ENCODE measurements around the gene MLANA.

MLANA gene

DNA sequence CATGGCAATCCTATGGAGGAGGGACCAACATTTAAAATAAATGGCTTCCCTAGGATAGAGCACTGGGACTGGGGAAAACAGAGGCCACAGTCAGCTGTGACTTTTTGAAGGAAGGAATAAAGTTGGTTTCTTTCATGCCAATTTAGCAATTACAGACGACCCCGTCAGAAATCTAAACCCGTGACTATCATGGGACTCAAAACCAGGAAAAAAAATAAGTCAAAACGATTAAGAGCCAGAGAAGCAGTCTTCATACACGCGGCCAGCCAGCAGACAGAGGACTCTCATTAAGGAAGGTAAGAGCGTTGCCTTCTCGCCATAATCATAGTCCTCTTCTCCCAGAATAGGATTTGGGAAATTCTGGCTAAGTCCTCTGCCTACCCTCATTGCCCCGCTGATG is at the start of gene MLANA:
Gene MLANA (plus strand): TSS at position 249 of the 400 bp plus-strand sequence. CDS start 1,586 bp downstream, outside the sequence.
- no peak within 1 kb of the TSS for H3K27ac ChIP-seq (ENCODE audit: low read depth, low read length)
- no peak within 1 kb of the TSS for H3K4me3 ChIP-seq (ENCODE audit: low read depth, low read length)
- H3K9me3 ChIP-seq (ENCODE audit: control insufficient read depth, insufficient read depth, low read length) = no peaks in the 10 kb centered on the region
- H3K27me3 ChIP-seq (ENCODE audit: control insufficient read depth, insufficient read depth, low read length) = no peaks in the 10 kb centered on the region
- no peaks in the 10 kb centered on the region for H3K36me3 ChIP-seq (ENCODE audit: control insufficient read depth, insufficient read depth, low read length)
- no peak within 1 kb of the TSS for H3K9ac ChIP-seq (ENCODE audit: low read depth, low read length)
- no peaks in the 10 kb centered on the region for H3K4me1 ChIP-seq (ENCODE audit: control insufficient read depth, insufficient read depth, low read length)

- Histone ChIP-seq H3K9me3 (ENCODE audit: control insufficient read depth, insufficient read depth, low read length) (no peaks in the 10 kb centered on the region), H3K4me1 (ENCODE audit: control insufficient read depth, insufficient read depth, low read length) (peaks cover 15% of the 10 kb centered on the region), H3K9ac (ENCODE audit: low read depth, low read length) (no peak overlapping the region), H3K4me3 (ENCODE audit: low read depth, low read length) (no peak overlapping the region), H3K27ac (ENCODE audit: low read depth, low read length) (no peak overlapping the region), H3K36me3 (ENCODE audit: control insufficient read depth, insufficient read depth, low read length) (no peaks in the 10 kb centered on the region), H3K27me3 (ENCODE audit: control insufficient read depth, insufficient read depth, low read length) (no peaks in the 10 kb centered on the region)
Measured at GRCh38 chr9:5841771-5842573, 48.7 kb upstream of the MLANA start.

GRCh38 chr9:5842929-5843793 is 47.5 kb upstream of the MLANA start:
- Histone ChIP-seq H3K9ac (ENCODE audit: low read depth, low read length) (no peak overlapping the region), H3K27ac (ENCODE audit: low read depth, low read length) (no peak overlapping the region), H3K36me3 (ENCODE audit: control insufficient read depth, insufficient read depth, low read length) (no peaks in the 10 kb centered on the region), H3K27me3 (ENCODE audit: control insufficient read depth, insufficient read depth, low read length) (no peaks in the 10 kb centered on the region), H3K9me3 (ENCODE audit: control insufficient read depth, insufficient read depth, low read length) (no peaks in the 10 kb centered on the region), H3K4me1 (ENCODE audit: control insufficient read depth, insufficient read depth, low read length) (peaks cover 15% of the 10 kb centered on the region), H3K4me3 (ENCODE audit: low read depth, low read length) (no peak overlapping the region)

DNA sequence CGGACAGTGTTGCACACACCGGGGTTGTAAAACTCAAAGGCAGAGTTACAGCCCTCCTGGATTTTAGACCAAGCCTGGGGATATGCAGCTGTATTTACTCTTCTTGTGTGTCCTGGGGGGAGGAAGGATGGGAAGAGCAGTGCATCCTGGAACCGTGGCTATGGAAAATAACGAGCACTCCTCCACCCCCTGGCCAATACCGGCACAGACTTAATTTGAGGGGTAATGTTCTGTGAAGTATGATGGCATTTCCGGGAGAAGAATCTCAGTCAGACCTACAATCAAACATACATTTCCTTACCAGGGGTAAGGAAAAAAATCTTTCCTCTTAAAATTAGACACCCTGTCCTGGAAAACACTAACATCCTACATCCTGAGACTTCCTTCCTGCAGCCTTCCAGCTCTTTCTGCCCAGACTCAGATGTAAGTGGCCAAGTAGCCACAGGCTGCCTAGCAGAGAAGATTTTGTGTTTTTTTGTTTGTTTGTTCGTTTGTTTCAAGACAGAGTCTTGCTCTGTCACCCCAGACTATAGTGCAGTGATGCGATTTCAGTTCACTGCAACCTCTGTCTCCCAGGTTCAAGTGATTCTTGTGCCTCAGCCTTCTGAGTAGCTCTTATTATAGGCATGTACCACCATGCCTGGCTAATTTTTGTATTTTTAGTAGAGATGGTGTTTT is 46.8 kb upstream of the MLANA start:
- H3K9me3 ChIP-seq (ENCODE audit: control insufficient read depth, insufficient read depth, low read length) = no peaks in the 10 kb centered on the region
- H3K36me3 ChIP-seq (ENCODE audit: control insufficient read depth, insufficient read depth, low read length) = no peaks in the 10 kb centered on the region
- no peak overlapping the region for H3K4me3 ChIP-seq (ENCODE audit: low read depth, low read length)
- peaks cover 15% of the 10 kb centered on the region for H3K4me1 ChIP-seq (ENCODE audit: control insufficient read depth, insufficient read depth, low read length)
- no peak overlapping the region for H3K27ac ChIP-seq (ENCODE audit: low read depth, low read length)
- H3K9ac ChIP-seq (ENCODE audit: low read depth, low read length) = no peak overlapping the region
- no peaks in the 10 kb centered on the region for H3K27me3 ChIP-seq (ENCODE audit: control insufficient read depth, insufficient read depth, low read length)

GRCh38 chr9:5845157-5845531 is 45.5 kb upstream of the MLANA start:
- H3K27ac ChIP-seq (ENCODE audit: low read depth, low read length) = no peak overlapping the region
- H3K36me3 ChIP-seq (ENCODE audit: control insufficient read depth, insufficient read depth, low read length) = no peaks in the 10 kb centered on the region
- H3K9ac ChIP-seq (ENCODE audit: low read depth, low read length) = no peak overlapping the region
- no peaks in the 10 kb centered on the region for H3K27me3 ChIP-seq (ENCODE audit: control insufficient read depth, insufficient read depth, low read length)
- H3K9me3 ChIP-seq (ENCODE audit: control insufficient read depth, insufficient read depth, low read length) = no peaks in the 10 kb centered on the region
- H3K4me1 ChIP-seq (ENCODE audit: control insufficient read depth, insufficient read depth, low read length) = peaks cover 8% of the 10 kb centered on the region
- no peak overlapping the region for H3K4me3 ChIP-seq (ENCODE audit: low read depth, low read length)

DNA sequence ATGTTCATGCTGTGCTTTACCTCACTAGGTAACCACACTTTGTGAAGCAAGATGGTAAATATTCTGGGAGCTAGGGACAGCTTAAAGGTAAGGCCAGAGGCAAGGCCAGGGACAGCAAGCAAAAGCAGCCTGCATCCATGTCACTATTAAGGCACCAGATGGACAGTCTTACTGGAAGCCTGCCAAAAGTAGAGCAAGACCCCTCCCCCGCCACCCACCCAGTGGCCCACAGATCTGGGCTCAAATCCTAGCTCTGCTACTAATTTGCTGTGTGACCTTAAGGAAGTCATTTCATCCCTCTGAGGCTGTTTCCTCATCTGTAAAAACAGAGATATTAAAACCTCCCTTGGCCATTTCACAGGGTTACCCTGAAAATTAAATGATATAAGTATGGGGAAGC is 44.6 kb upstream of the MLANA start:
- H3K9me3 ChIP-seq (ENCODE audit: control insufficient read depth, insufficient read depth, low read length) = no peaks in the 10 kb centered on the region
- peaks cover 8% of the 10 kb centered on the region for H3K4me1 ChIP-seq (ENCODE audit: control insufficient read depth, insufficient read depth, low read length)
- H3K4me3 ChIP-seq (ENCODE audit: low read depth, low read length) = no peak overlapping the region
- H3K27me3 ChIP-seq (ENCODE audit: control insufficient read depth, insufficient read depth, low read length) = no peaks in the 10 kb centered on the region
- no peak overlapping the region for H3K27ac ChIP-seq (ENCODE audit: low read depth, low read length)
- no peaks in the 10 kb centered on the region for H3K36me3 ChIP-seq (ENCODE audit: control insufficient read depth, insufficient read depth, low read length)
- no peak overlapping the region for H3K9ac ChIP-seq (ENCODE audit: low read depth, low read length)

- H3K4me1 ChIP-seq (ENCODE audit: control insufficient read depth, insufficient read depth, low read length) = peaks cover 8% of the 10 kb centered on the region
- no peaks in the 10 kb centered on the region for H3K9me3 ChIP-seq (ENCODE audit: control insufficient read depth, insufficient read depth, low read length)
- H3K36me3 ChIP-seq (ENCODE audit: control insufficient read depth, insufficient read depth, low read length) = no peaks in the 10 kb centered on the region
- no peaks in the 10 kb centered on the region for H3K27me3 ChIP-seq (ENCODE audit: control insufficient read depth, insufficient read depth, low read length)
- no peak overlapping the region for H3K9ac ChIP-seq (ENCODE audit: low read depth, low read length)
- H3K4me3 ChIP-seq (ENCODE audit: low read depth, low read length) = no peak overlapping the region
- H3K27ac ChIP-seq (ENCODE audit: low read depth, low read length) = no peak overlapping the region
Measured at GRCh38 chr9:5846501-5846921, 44.2 kb upstream of the MLANA start.

DNA sequence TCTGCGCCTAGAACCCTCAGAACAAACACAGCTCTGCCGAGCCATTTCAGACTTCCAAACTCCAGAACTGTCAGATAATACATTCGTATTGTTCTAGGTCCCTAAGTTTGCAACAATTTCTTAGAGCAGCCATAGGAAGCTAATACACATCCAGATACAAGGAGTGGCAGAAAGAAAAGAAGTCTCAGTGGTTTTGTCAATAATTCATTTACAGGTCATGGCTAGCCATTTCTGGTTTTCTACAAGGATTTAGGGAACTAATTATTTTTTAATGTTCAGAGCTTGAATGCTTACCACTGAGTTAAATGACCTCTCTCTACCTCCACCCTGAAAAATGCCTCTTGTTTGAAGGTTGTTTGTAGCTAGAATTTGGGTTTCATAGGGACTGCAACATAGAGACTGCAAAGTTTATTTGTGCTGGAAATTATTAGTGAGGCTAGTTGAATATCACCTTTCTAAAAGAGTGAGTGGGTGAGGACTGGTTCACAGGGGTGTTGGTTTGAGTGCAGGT is 42.3 kb upstream of the MLANA start:
- no peak overlapping the region for H3K9ac ChIP-seq (ENCODE audit: low read depth, low read length)
- no peaks in the 10 kb centered on the region for H3K9me3 ChIP-seq (ENCODE audit: control insufficient read depth, insufficient read depth, low read length)
- no peaks in the 10 kb centered on the region for H3K27me3 ChIP-seq (ENCODE audit: control insufficient read depth, insufficient read depth, low read length)
- H3K4me3 ChIP-seq (ENCODE audit: low read depth, low read length) = no peak overlapping the region
- H3K36me3 ChIP-seq (ENCODE audit: control insufficient read depth, insufficient read depth, low read length) = no peaks in the 10 kb centered on the region
- no peak overlapping the region for H3K27ac ChIP-seq (ENCODE audit: low read depth, low read length)
- peaks cover 7% of the 10 kb centered on the region for H3K4me1 ChIP-seq (ENCODE audit: control insufficient read depth, insufficient read depth, low read length)

- H3K9me3 ChIP-seq (ENCODE audit: control insufficient read depth, insufficient read depth, low read length) = no peaks in the 10 kb centered on the region
- H3K36me3 ChIP-seq (ENCODE audit: control insufficient read depth, insufficient read depth, low read length) = no peaks in the 10 kb centered on the region
- H3K27me3 ChIP-seq (ENCODE audit: control insufficient read depth, insufficient read depth, low read length) = no peaks in the 10 kb centered on the region; the same call in 1 of the 2 replicates
- no peak overlapping the region for H3K27ac ChIP-seq (ENCODE audit: low read depth, low read length)
- no peak overlapping the region for H3K9ac ChIP-seq (ENCODE audit: low read depth, low read length)
- no peaks in the 10 kb centered on the region for H3K4me1 ChIP-seq (ENCODE audit: control insufficient read depth, insufficient read depth, low read length)
- H3K4me3 ChIP-seq (ENCODE audit: low read depth, low read length) = no peak overlapping the region
Measured at GRCh38 chr9:5850724-5851122, 40.0 kb upstream of the MLANA start.

GRCh38 chr9:5851445-5851844 is 39.2 kb upstream of the MLANA start:
- H3K9ac ChIP-seq (ENCODE audit: low read depth, low read length) = no peak overlapping the region
- no peaks in the 10 kb centered on the region for H3K4me1 ChIP-seq (ENCODE audit: control insufficient read depth, insufficient read depth, low read length)
- no peaks in the 10 kb centered on the region for H3K9me3 ChIP-seq (ENCODE audit: control insufficient read depth, insufficient read depth, low read length)
- no peak overlapping the region for H3K27ac ChIP-seq (ENCODE audit: low read depth, low read length)
- no peak overlapping the region for H3K4me3 ChIP-seq (ENCODE audit: low read depth, low read length)
- no peaks in the 10 kb centered on the region for H3K36me3 ChIP-seq (ENCODE audit: control insufficient read depth, insufficient read depth, low read length)
- H3K27me3 ChIP-seq (ENCODE audit: control insufficient read depth, insufficient read depth, low read length) = no peaks in the 10 kb centered on the region; the same call in 1 of the 2 replicates

All from HUES48 (cell line).